T1000 (cell line): ENCODE measurements around the gene LTA.

Experiments
- DNase-seq: peaks from one replicate; lab custom pipeline; 2025; ENCODE audit warnings: mixed read lengths; lab: John Stamatoyannopoulos, UW

Gene LTA

GRCh38 chr6:31572041-31572911 is at the start of gene LTA:
Gene LTA, plus strand, starts transcription at chr6:31572289. Its CDS starts 454 bp downstream, at chr6:31572743.
- DNase-seq, result no peak

DNA sequence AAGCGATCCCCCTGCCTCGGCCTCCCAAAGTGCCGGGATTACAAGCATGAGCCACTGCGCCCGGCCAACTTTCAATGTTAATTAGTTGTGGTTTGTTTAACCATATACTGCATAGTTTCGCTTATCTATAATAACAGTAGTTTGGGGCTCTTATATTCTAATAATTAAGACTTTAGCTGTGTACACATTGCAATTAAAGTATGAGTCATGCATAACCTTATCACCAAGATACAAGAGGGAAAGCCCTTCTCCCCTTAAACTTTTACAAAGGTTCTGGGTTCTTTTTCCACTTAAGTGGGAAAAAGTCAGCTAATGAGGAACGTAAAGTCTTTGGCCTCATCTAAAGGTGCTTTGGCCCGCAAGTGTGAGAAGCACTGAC is 46.5 kb upstream of the LTA start:
- DNase-seq, result no peak

GRCh38 chr6:31525932-31526591 is 46.0 kb upstream of the LTA start:
- DNase-seq, result peak; percentile 9

DNA sequence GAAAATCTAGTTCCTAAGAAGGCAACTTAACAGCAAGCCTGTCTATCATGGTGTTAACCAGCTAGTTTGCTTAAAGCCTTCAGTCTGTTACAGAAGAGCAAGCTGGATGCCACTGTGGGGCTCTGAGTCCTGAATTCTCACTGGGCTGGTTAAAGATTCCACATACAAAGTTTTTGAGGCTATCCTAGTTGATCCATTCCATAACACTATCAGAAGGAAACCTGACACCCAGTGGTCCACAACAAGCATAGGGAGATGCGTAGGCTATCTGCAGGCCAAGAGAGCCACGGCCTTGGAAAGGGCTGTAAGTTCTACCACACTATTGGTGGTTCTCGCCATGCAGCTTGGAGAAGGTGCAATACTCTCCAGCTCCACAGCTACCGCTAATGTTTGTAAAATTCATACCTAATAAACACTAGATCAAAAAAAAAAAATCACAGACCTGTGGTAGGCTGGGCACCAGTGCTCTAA is 43.7 kb upstream of the LTA start:
- DNase-seq, result no peak

- no peak for DNase-seq
These were observed 43.2 kb upstream of the LTA start, which contains the start of gene MCCD1 for GRCh38 chr6:31528821-31529328. Gene MCCD1, plus strand, starts transcription at chr6:31528962. Its CDS starts 53 bp downstream, at chr6:31529015.

GRCh38 chr6:31529329-31530150 is 42.5 kb upstream of the LTA start:
- DNase-seq, result no peak

GRCh38 chr6:31530659-31531058 is 41.4 kb upstream of the LTA start:
- DNase-seq, result no peak

GRCh38 chr6:31531162-31531561 is 40.9 kb upstream of the LTA start:
- DNase-seq, result no peak

DNA sequence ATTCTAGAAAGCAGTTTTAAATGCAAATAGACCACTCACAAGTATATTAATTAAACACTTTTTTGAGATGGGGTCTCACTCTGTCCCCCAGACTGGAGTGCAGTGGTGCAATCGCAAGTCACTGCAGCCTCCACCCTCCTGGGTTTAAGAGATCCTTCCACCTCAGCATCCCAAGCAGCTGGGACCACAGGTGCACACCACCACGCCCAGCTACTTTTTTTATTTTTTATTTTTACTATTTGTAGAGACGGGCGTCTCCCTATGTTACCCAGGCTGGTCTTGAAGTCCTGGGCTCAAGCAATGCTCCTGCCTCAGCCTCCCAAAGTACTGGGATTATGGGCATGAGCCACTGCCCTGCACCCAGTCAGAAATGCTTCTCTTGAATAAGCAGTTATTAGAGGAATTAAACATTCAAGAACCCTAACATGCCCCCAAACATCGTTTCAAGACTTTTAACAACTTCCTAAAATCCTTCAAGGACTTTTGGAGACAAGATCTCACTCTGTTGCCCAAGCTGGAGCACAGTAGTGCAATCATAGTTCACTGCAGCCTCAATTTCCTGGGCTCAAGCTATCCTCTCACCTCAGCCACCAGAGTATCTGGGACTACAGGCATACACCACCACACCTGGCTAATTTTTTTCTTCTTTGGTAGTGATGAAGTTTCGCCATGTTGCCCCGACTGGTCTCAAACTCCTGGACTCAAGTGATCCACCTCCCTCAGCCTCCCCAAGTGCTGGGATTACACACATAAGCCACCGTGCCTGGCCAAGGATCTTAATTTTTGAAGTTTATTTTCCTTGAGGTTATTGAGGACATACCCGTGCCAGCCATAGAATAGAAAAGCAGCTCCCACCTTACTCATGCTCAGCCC is 40.1 kb upstream of the LTA start:
- no peak for DNase-seq

- DNase-seq, result no peak
These were observed 39.2 kb upstream of the LTA start for GRCh38 chr6:31532644-31533454.

GRCh38 chr6:31533455-31533841 is 38.6 kb upstream of the LTA start:
- DNase-seq, result no peak

- DNase-seq, result no peak
These were observed 38.1 kb upstream of the LTA start for GRCh38 chr6:31534011-31534410.

DNA sequence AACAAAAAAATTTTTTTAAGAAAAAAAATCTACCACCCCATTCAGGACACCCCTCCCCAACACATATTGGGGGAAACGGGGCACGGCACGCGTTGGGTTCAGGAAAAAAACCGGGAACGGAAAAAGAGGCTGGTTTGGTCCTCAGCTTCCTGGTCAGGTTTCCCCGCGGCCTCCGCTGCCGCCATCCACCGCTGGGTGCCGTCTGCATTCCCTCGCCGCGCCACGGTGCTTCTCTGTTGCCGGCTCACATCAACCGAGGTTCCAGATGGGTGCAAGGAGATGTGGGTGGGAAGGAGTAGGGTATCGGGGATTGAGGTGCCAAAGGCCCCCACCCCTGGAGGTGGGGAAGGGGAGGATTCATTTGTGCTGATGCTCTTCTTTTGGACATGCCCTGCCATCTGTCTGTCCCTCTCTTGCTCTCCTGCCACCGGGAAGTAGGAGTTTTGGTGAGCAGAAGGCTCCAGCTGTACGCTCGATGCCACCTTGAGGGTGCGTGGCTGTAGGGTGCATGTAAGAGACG is 37.5 kb upstream of the LTA start:
- DNase-seq, result no peak

DNA sequence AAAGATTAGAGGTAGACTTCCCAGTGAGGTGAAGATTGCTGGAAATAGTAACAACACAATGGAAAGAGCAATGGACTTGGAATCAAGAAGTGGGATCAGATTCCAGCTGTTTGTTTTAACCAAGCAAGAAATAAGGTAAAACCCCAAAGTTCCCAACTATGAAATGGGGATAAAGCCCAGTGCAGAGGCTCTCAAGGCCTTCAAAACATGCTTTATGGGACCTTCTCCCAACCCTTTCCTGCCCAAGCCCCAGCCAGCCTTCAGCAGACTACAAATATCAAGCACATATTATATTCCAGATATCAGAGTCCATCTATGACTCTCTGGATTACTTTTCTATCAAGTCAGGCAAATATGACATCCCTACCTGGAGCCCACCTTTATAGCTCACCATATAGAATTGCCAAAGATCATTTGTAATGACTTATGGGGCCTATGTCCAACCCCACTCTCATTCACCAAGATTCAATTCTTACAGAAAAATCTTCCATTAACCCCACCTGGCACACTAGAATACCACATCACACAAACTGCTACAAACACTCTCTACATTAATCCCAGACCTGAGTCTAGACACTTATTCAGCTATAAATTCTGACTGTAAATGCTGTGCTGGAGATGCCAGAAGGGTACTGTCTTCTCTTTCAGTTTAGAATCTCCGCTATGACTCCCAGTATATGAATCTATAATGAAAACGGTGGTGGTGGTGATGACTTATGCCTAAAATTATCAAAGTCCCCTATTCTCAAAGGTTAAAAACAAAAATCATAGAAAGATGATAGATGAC is 36.4 kb upstream of the LTA start:
- DNase-seq, result no peak

- no peak for DNase-seq
These were observed 33.2 kb upstream of the LTA start for GRCh38 chr6:31538805-31539400.

GRCh38 chr6:31540640-31541039 is 31.4 kb upstream of the LTA start:
- no peak for DNase-seq

- no peak for DNase-seq
These were observed 30.9 kb upstream of the LTA start for GRCh38 chr6:31541059-31541657.
